Measurements from ENCODE around the gene GALK2.

- TF ChIP-seq ZNF8 (CRISPR knock-in tag; IDR thresholded peaks at IDR 0.05) (no peak), ZNF565 (CRISPR knock-in tag; conservative IDR thresholded peaks at IDR 0.05; ENCODE audit: low read depth) (no peak), ZC3H10 (CRISPR knock-in tag; IDR thresholded peaks at IDR 0.05) (no peak), TOX (CRISPR knock-in tag; IDR thresholded peaks at IDR 0.05; ENCODE audit: borderline replicate concordance) (no peak), CSRNP3 (CRISPR knock-in tag; IDR thresholded peaks at IDR 0.05) (no peak), PATZ1 (CRISPR knock-in tag; IDR thresholded peaks at IDR 0.05; ENCODE audit: borderline replicate concordance) (no peak), POU6F1 (CRISPR knock-in tag; IDR thresholded peaks at IDR 0.05; ENCODE audit: borderline replicate concordance, low read depth) (no peak), RARB (CRISPR knock-in tag; IDR thresholded peaks at IDR 0.05) (no peak), SNAI2 (CRISPR knock-in tag; IDR thresholded peaks at IDR 0.05) (no peak), ZFP30 (CRISPR knock-in tag; IDR thresholded peaks at IDR 0.05) (no peak), TCF4 (CRISPR knock-in tag; IDR thresholded peaks at IDR 0.05; ENCODE audit: borderline replicate concordance) (no peak)
These were observed 24.1 kb upstream of the GALK2 start for GRCh38 chr15:49145651-49146609.

Measured in SK-N-SH treated with all-trans-retinoic acid at 6 μM for 48 hours (cell line).